Activated T-helper 2 cell treated with anti-CD3 and anti-CD28 coated beads, Interferon-gamma antibody, Interleukin-2, Interleukin-4, amounts not matched to agents 10 μg/mL and 5 μg/mL and 100 μg/mL, durations not matched to agents 14 hours and 24 hours and 36 hours (primary cell): ENCODE measurements around the gene SH3D19. TPM values are rescaled to one million over a fixed set of nuclear protein-coding genes. Genes with fewer than 3 reads are reported as not detected.
"Not testable (repeated sequence)": the region's sequence is repeated elsewhere in the genome, so short reads cannot be mapped to it uniquely, and the experiment has no call there.

Experiments
- DNase-seq: peaks from one replicate; pipeline ENCODE4 v3.0.0; 2021; ENCODE audit warnings: low spot score
- H3K27ac Mint-ChIP-seq: one replicate; pipeline ENCODE4 v1.8.0; 2021; ENCODE audit warnings: mixed read lengths
- H3K27me3 Mint-ChIP-seq: one replicate; pipeline ENCODE4 v1.8.0; 2021; ENCODE audit warnings: low read depth, mixed read lengths
- H3K36me3 Mint-ChIP-seq: one replicate; pipeline ENCODE4 v1.8.0; 2021; ENCODE audit warnings: low read depth, mixed read lengths
- H3K4me1 Mint-ChIP-seq: one replicate; pipeline ENCODE4 v1.8.0; 2021; ENCODE audit warnings: low read depth, mixed read lengths
- H3K4me3 Mint-ChIP-seq: one replicate; pipeline ENCODE4 v1.8.0; 2021; ENCODE audit warnings: low read depth, mild to moderate bottlenecking, moderate library complexity, mixed read lengths
- H3K9me3 Mint-ChIP-seq: one replicate; pipeline ENCODE4 v1.8.0; 2021; ENCODE audit warnings: mixed read lengths
- intact Hi-C: fragments of 100-400 bp; cut with micrococcal nuclease; formaldehyde crosslinking; loops from one replicate; pipeline ENCODE4 v1.15.1; 2023
- total RNA-seq: library from RNA; stranded (reverse); gene quantifications from 2 replicates; pipeline ENCODE4 v1.2.3, GENCODE V29; 2022

The SH3D19 gene
- total RNA-seq, 1 donor from 2014 or later = not detected

DNA sequence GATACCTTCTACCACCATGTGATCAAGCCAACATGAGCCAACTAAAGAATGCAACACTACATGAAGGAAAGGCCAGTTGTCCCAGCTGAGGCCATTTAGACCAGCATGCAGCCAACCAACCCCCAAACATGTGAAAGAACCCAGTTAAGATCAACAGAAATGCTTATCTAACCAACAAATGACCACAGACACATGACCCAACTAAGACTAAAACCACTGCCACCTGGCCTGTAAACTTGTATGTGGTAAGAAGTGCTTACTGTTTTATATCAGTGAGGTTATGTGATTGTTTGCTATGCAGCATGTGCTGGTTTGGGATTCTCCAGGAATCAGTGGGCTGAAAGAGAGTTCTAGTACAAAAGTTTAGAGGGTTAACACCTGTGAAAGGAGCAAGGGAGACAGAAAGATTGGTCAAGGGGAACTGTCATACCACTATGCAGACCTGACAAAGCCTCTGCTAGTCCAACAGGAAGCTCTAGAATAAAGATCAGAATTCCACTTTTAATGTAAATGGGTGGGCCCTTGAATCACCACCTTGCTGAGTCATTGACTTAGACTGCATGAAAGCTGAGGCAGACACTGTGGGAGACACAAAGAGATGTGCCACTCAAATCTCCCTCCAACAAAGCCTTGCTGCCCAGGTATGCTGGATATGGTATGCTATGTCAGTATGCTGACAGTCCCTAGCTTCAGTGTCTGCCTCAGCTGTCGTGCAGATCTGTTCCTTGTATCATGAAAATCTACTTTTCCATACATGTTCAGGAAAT lies 6.1 kb upstream of the SH3D19 start:
- H3K27me3 Mint-ChIP-seq = peaks cover 18% of the 10 kb centered on the region
- intact Hi-C loops = no loop called here
- H3K4me1 Mint-ChIP-seq = no peaks in the 10 kb centered on the region

DNA sequence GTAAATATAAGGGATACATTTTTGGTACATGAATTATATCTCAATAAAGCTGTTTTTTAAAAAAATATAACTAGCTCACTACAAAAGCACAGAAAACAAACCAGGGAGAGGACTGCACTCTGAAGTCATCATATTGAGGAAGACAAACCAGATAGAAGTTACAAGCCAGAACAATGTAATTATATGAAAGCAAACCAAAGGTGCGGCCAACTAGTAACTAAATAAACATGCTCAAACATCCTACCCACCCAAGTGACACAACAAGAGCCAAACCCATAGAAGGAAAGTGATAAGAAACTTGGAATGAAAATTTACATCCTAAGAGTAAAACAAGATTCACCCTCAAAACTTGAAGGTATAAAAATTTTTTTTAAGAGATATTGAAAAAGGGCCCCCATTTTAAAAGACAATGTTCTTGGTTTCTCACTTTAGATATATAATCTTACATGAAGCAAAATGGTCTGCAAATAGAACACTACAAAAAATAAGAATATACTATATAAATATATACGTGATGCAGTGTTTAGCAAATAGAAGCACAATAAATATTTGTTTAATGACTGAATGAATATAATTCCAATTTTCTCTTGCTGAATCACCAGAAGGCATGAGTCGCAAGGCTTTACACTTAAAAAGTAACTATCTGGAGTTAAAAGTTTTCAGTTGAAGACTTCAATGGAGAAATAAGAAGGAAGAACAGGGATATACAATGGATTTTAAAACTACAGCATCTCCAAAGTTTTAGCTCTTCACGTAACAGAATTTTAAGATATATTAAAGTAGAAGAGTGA lies 4.0 kb upstream of the SH3D19 start:
- H3K4me1 Mint-ChIP-seq = peaks cover 2% of the 10 kb centered on the region
- intact Hi-C loops = no loop called here
- no peaks in the 10 kb centered on the region for H3K36me3 Mint-ChIP-seq
- no peak overlapping the region for H3K27ac Mint-ChIP-seq
- H3K4me3 Mint-ChIP-seq = no peak overlapping the region
- DNase-seq = no peak
- peaks cover 30% of the 10 kb centered on the region for H3K27me3 Mint-ChIP-seq
- H3K9me3 Mint-ChIP-seq = no peaks in the 10 kb centered on the region

More for the DNA sequence above, 6.1 kb upstream of the SH3D19 start:
- no peak for DNase-seq
- Mint-ChIP-seq H3K27ac (no peak overlapping the region), H3K4me3 (no peak overlapping the region), H3K36me3 (no peaks in the 10 kb centered on the region), H3K9me3 (no peaks in the 10 kb centered on the region)

DNA sequence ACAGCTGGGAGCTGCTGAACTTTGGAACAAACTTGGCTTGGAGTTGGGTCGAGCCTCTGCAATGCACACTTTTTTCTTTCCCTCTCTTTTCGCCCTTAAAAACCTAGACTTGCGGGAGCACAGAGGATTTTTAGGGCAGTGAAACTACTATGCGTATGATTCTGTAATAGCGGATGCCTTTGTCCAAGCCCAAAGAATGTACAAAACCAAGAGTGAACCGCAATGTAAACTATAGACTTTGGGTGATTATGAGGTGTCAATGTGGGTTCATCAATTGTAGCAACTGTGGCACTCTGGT lies 493 bp upstream of the SH3D19 start:
- Mint-ChIP-seq H3K27ac (no peak overlapping the region), H3K4me3 (no peak overlapping the region), H3K36me3 (no peaks in the 10 kb centered on the region), H3K4me1 (peaks cover 2% of the 10 kb centered on the region), H3K27me3 (peaks cover 57% of the 10 kb centered on the region), H3K9me3 (no peaks in the 10 kb centered on the region)
- intact Hi-C loops = no loop called here
- no peak for DNase-seq

DNA sequence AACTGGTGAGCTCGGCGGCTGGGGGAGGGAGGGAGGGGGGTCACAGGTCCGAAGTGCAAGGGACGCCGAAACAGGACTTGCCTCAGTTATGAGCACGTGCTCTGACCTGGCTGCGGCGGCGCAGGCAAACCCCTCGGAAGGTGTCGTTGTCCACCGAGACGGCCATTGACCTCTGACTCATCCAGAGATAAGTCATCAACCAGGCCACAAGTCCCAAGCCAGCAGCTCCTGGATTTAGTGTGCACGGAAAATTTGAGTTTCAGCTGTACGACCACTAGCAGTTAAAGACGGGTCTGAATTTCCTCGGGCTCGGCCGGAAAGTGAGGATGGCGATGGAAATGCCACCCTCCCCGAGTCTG lies 674 bp downstream of the SH3D19 start:
- Mint-ChIP-seq H3K4me1 (peaks cover 2% of the 10 kb centered on the region), H3K4me3 (no peak overlapping the region), H3K36me3 (no peaks in the 10 kb centered on the region), H3K27me3 (peaks cover 63% of the 10 kb centered on the region), H3K27ac (no peak overlapping the region), H3K9me3 (no peaks in the 10 kb centered on the region)
- no peak for DNase-seq
- intact Hi-C loops = no loop called here

DNA sequence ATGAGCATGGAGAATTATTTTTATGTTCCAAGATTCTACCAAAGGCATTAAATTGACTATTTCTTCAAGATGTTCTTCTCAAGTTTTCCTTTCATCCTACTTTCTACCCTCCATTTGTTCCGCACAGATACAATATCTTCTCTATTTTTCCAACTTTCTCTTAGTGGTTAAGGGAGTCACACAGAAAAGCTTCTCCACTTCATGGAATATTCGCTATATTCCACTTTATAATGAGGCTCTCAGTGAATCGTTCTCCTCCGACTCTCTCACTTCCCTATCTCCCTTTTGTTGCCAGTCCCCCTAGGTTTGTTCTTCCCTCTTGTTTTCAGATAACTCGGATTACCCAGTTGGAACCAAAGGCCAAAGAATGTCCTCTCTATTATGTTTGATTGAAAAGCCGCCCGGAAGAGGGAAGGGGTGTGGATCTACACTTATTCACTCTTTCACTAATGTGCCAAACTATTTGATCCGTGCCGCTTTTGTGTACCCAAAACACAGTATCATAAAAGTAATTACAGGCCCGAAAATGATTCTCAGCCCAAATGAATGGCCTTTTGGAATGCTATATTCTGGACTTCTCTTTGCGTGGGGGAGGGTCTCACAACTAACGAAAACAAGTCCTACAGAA lies 1.2 kb downstream of the SH3D19 start:
- H3K4me1 Mint-ChIP-seq = peaks cover 2% of the 10 kb centered on the region
- H3K36me3 Mint-ChIP-seq = no peaks in the 10 kb centered on the region
- no peaks in the 10 kb centered on the region for H3K9me3 Mint-ChIP-seq
- H3K27ac Mint-ChIP-seq = no peak overlapping the region
- intact Hi-C loops = no loop called here
- no peak for DNase-seq
- no peak overlapping the region for H3K4me3 Mint-ChIP-seq
- H3K27me3 Mint-ChIP-seq = peaks cover 65% of the 10 kb centered on the region

DNA sequence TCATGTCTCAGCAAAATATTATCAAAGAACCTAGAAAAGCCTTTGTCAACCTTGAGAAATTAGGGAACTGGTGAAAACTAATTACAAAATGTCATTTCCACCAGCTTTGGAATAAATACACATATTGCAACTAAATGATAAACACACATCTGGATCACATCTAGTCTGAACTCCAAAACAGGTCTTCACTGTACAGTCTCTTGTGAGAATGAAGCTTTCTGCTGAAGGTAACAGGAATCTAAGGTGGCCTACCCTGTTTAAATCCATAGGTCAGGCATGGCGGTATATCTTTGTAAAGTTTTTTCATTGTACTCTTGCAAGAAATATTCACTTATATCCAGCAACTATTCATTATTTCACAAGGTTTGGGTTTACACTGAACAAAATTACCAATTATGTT lies 1.7 kb downstream of the SH3D19 start:
- Mint-ChIP-seq H3K36me3 (no peaks in the 10 kb centered on the region), H3K27me3 (peaks cover 61% of the 10 kb centered on the region), H3K9me3 (no peaks in the 10 kb centered on the region), H3K4me3 (no peak overlapping the region), H3K27ac (no peak overlapping the region), H3K4me1 (peaks cover 2% of the 10 kb centered on the region)
- intact Hi-C loops = no loop called here
- no peak for DNase-seq

DNA sequence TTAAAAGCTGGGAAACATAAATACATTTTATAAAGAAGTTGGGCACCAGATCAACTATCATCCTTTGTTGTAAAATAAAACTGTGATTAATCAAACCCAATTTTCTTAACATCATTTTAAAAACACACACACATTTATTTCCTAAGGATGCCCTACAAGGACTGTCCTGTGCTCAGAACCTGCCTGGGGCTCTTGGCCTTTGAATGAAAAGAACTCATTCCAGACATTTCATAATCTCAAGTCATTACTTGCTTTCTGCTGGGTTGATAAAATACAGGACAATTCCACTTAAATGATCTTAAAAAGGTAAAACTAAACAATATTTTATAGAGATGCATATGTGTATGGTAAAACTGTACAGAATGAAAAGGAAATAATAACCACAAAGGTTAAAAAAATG lies 2.8 kb downstream of the SH3D19 start:
- DNase-seq = no peak
- intact Hi-C loops = no loop called here
- H3K4me1 Mint-ChIP-seq = peaks cover 2% of the 10 kb centered on the region
- no peaks in the 10 kb centered on the region for H3K9me3 Mint-ChIP-seq
- no peaks in the 10 kb centered on the region for H3K36me3 Mint-ChIP-seq
- no peak overlapping the region for H3K4me3 Mint-ChIP-seq
- peaks cover 56% of the 10 kb centered on the region for H3K27me3 Mint-ChIP-seq
- no peak overlapping the region for H3K27ac Mint-ChIP-seq

DNA sequence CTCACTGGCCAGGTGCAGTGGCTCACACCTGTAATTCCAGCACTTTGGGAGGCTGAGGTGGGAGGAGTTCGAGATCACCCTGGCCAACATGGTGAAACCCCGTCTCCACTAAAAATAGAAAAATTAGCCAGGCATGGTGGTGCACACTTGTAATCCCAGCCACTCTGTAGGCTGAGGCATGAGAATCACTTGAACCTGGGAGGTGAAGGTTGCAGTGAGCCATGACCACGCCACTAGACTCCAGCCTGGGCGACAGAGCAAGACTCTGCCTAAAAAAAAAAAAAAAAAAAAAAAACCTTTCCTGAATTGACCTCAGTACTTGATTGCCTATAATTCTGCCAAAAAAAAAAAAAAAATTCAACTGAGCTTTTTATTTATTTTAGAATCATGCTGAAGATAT lies 3.2 kb downstream of the SH3D19 start:
- intact Hi-C loops, H3K4me1 Mint-ChIP-seq, H3K9me3 Mint-ChIP-seq, H3K36me3 Mint-ChIP-seq, H3K4me3 Mint-ChIP-seq, DNase-seq, H3K27ac Mint-ChIP-seq: not testable (repeated sequence)
- H3K27me3 Mint-ChIP-seq = peaks cover 56% of the 10 kb centered on the region

DNA sequence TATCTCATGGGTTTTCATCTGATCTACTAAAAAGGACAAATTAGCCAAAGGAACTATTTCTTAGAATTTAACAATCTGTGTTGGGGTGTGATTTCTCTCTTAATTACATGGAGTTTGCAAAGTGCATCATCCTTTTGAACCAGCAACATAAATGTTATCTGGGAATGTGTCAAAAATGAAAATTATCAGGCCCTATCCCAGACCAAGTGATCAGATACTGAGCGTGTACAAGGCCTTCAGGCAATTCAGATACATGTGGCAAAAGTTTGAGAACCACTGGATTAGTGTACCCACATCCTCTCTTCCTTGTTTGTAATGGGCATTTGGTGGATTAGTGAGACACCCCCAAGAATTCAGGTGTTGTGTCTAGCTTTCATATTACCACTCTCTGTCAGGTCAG lies 3.8 kb downstream of the SH3D19 start:
- H3K27me3 Mint-ChIP-seq = peaks cover 51% of the 10 kb centered on the region
- peaks cover 2% of the 10 kb centered on the region for H3K4me1 Mint-ChIP-seq
- H3K27ac Mint-ChIP-seq = no peak overlapping the region
- H3K36me3 Mint-ChIP-seq = no peaks in the 10 kb centered on the region
- no peaks in the 10 kb centered on the region for H3K9me3 Mint-ChIP-seq
- intact Hi-C loops = no loop called here
- no peak for DNase-seq
- H3K4me3 Mint-ChIP-seq = no peak overlapping the region

DNA sequence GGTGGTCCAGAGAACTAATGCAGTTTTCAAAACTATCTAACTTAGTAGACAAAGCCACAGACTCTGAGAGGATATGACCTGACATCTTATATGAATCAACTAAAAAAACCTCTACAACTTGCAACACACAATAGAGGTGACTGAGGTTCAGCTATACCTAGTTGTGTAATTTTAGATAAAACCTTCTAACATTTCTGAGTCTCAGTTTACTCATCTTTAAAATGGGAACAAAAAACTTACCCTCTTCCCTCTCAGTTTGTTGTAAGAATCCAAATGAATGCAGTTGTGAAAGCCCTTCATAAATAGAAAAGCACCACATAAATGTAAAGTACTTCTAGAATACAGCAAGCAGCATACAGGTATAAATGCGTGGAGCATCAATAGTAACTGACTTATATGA lies 5.9 kb downstream of the SH3D19 start:
- H3K36me3 Mint-ChIP-seq = no peaks in the 10 kb centered on the region
- H3K27me3 Mint-ChIP-seq = peaks cover 38% of the 10 kb centered on the region
- DNase-seq = no peak
- H3K9me3 Mint-ChIP-seq = no peaks in the 10 kb centered on the region
- H3K4me3 Mint-ChIP-seq = no peak overlapping the region
- H3K27ac Mint-ChIP-seq = no peak overlapping the region
- intact Hi-C loops = no loop called here
- no peaks in the 10 kb centered on the region for H3K4me1 Mint-ChIP-seq

DNA sequence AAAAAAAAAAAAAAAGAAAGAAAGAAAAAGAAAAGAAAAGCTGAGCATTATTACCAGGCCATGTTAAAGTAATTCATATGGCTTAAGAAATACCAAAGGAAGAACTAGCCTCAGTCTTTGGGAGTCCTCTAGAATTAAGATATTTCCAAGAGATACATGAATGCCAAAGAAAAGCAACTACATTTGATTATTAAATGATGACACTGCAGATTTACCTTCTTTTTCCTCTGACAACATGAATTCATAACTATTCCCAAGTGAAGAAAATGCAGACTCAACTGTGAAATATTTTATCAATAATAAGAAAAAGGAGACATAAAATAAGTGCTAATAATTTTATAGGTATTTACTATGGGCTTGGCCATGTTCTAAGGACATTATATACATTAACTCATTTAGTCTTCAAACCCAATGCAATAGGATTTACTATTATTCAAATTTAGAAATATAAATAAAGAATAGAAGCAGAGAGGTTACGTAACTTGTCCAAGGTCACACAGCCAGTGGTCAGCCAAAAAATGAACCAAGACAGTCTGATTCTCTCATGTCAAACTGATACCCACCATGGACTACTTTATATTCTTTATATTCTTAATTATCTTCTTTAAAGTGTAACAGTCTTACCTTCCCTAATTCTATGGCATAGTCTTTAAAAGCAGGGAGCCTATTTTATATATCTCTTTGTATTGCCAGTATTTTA lies 6.9 kb downstream of the SH3D19 start:
- Mint-ChIP-seq H3K27ac (no peak overlapping the region), H3K4me3 (no peak overlapping the region)
- intact Hi-C loops = no loop called here

DNA sequence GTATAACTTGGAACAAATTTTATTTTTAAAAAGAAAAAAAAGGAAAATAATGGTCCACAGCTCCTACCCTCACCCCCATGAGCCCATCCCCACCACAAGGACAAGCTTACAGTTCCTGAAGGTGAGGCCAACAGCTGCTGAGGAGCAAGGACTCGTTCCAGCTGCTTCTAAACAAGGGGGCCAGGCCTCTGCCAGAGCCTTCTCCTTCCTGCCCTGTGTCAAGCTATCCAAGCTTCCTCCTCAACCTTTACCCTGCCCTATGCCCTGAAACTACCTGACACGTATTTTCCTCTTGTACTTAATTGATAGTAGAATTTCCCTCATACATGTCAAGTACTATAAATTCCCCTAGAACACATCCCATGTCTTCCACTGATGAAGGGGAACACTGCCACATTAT lies 8.8 kb downstream of the SH3D19 start:
- H3K36me3 Mint-ChIP-seq = no peaks in the 10 kb centered on the region
- no peak for DNase-seq
- H3K27ac Mint-ChIP-seq = no peak overlapping the region
- H3K4me1 Mint-ChIP-seq = no peaks in the 10 kb centered on the region
- H3K4me3 Mint-ChIP-seq = no peak overlapping the region
- intact Hi-C loops = no loop called here
- no peaks in the 10 kb centered on the region for H3K9me3 Mint-ChIP-seq
- H3K27me3 Mint-ChIP-seq = peaks cover 16% of the 10 kb centered on the region

More for the DNA sequence above, 6.9 kb downstream of the SH3D19 start:
- Mint-ChIP-seq H3K27me3 (peaks cover 28% of the 10 kb centered on the region), H3K9me3 (no peaks in the 10 kb centered on the region), H3K36me3 (no peaks in the 10 kb centered on the region), H3K4me1 (no peaks in the 10 kb centered on the region)
- no peak for DNase-seq
